Astrocyte of the cerebellum (primary cell): Measurements from ENCODE around the gene PKNOX2.

ENCODE experiments used
- DNase-seq: peaks from one replicate; pipeline ENCODE4 v3.0.0-alpha.2; 2011; ENCODE audit warnings: low read depth
- H3K4me3 ChIP-seq: 2 replicates; pipeline ENCODE4 v1.5.1; 2011; ENCODE audit warnings: mild to moderate bottlenecking, low read depth, low read length, moderate library complexity
- CTCF ChIP-seq: IDR thresholded peaks from 2 replicates; pipeline ENCODE4 v1.5.1; 2012; ENCODE audit warnings: low read length, low read depth, moderate library complexity, mild to moderate bottlenecking; ENCODE audit errors: missing control alignments
- in situ Hi-C: cut with HindIII; loops from 2 replicates; pipeline ENCODE4 v1.10.0; 2017; ENCODE audit warnings: low sequenced_read_pairs

PKNOX2 gene

GRCh38 chr11:125404157-125404810 is 239.7 kb downstream of the PKNOX2 start:
- no peak overlapping the region for H3K4me3 ChIP-seq
- TF ChIP-seq CTCF = no peak
- in situ Hi-C loops = loop anchor here (10.0 to 25.0 kb wide), 2 partner anchors 309 to 442 kb away; partner anchors contain the start of gene CCDC15
- no peak for DNase-seq

GRCh38 chr11:125404811-125405790 is 240.6 kb downstream of the PKNOX2 start:
- H3K4me3 ChIP-seq = no peak overlapping the region
- DNase-seq = no peak
- in situ Hi-C loops = loop anchor here (10.0 to 25.0 kb wide), 2 partner anchors 310 to 443 kb away; partner anchors contain the start of gene CCDC15
- peak; percentile 98 for TF ChIP-seq CTCF

- no peak for TF ChIP-seq CTCF
- no peak overlapping the region for H3K4me3 ChIP-seq
- in situ Hi-C loops = loop anchor here (10.0 to 25.0 kb wide), 2 partner anchors 312 to 445 kb away; partner anchors contain the start of gene CCDC15
- DNase-seq = no peak
These were observed 242.5 kb downstream of the PKNOX2 start for GRCh38 chr11:125407046-125407445.

GRCh38 chr11:125408311-125408711 is 243.8 kb downstream of the PKNOX2 start:
- TF ChIP-seq CTCF = no peak
- in situ Hi-C loops = loop anchor here (10.0 to 25.0 kb wide), 2 partner anchors 314 to 446 kb away; partner anchors contain the start of gene CCDC15
- no peak for DNase-seq
- H3K4me3 ChIP-seq = no peak overlapping the region

- DNase-seq = no peak
- H3K4me3 ChIP-seq = no peak overlapping the region
- in situ Hi-C loops = loop anchor here (25.0 kb wide), 1 partner anchor 448 kb away; the partner anchor contains the start of gene CCDC15
- no peak for TF ChIP-seq CTCF
These were observed 245.5 kb downstream of the PKNOX2 start for GRCh38 chr11:125410091-125410490.

GRCh38 chr11:125412177-125412496 is 247.6 kb downstream of the PKNOX2 start:
- in situ Hi-C loops = loop anchor here (25.0 kb wide), 1 partner anchor 450 kb away; the partner anchor contains the start of gene CCDC15
- no peak for TF ChIP-seq CTCF
- no peak for DNase-seq
- H3K4me3 ChIP-seq = no peak overlapping the region
